Mesenteric fat pad (tissue), 1 donor: ENCODE measurements around the gene SPANXN5. TPM values are rescaled to one million over a fixed set of nuclear protein-coding genes. Genes with fewer than 3 reads are reported as not detected.
A peak's percentile ranks its signal among the peaks of the same experiment; 100 is the strongest.
"Not testable (repeated sequence)": the region's sequence is repeated elsewhere in the genome, so short reads cannot be mapped to it uniquely, and the experiment has no call there.

Experiments used
- DNase-seq: peaks from one replicate; pipeline ENCODE4 v3.0.0-alpha.2; 2020; ENCODE audit warnings: low spot score
- long read RNA-seq: library from polyadenylated mRNA; unstranded; transcript quantifications from one replicate; pipeline ENCODE4 v2.0.0, GENCODE V29; 2020
- total RNA-seq: library from RNA; stranded (reverse); fragmentation: NEBNext Ultra II Directional; extraction: Animal tissue kit (Norgen Biotek cat#: 25700); gene quantifications from one replicate; pipeline ENCODE4 v1.2.1, GENCODE V29; 2021
- donor health status: DM: yes; HTN: yes; CAD: no.

Gene SPANXN5, protein sequence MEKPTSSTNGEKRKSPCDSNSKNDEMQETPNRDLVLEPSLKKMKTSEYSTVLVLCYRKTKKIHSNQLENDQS
- total RNA-seq, result not detected
- long read RNA-seq, result 0 reads

DNA sequence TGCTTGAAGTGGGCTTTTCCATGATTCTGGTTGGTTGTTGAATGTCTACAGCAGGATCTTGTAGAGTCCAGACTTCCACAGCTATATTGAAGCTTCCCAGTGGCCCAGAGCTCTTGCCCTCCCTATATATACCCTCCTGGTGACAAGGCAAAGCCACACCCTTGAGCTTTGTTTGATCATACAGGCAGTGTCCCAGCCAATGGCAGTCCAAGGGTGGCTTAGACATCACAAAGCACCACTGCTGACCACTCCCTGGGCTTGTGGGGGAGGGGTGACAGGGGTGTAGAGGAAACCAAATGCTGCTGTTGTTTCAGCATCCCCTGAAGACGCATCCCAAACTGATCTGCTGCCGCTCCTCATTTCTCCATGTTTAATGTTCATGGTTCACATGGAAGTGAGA is at the start of gene SPANXN5:
TSS of gene SPANXN5 (minus strand) at position 101 of the 400 bp plus-strand sequence. CDS start at position 22, 79 bp downstream.
- not testable (repeated sequence) for DNase-seq

DNA sequence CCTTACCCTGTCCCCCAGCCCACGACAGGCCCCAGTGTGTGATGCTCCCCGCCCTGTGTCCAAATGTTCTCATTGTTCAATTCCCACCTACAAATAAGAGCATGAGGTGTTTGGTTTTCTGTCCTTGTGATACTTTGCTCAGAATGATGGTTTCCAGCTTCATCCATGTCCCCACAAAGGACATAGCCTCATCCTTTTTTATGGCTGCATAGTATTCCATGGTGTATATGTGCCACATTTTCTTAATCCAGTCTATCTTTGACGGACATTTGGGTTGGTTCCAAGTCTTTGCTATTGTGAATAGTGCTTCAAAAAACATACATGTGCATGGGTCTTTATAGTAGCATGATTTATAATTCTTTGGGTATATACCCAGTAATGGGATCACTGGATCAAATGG is 46.4 kb upstream of the SPANXN5 start:
- not testable (repeated sequence) for DNase-seq

DNA sequence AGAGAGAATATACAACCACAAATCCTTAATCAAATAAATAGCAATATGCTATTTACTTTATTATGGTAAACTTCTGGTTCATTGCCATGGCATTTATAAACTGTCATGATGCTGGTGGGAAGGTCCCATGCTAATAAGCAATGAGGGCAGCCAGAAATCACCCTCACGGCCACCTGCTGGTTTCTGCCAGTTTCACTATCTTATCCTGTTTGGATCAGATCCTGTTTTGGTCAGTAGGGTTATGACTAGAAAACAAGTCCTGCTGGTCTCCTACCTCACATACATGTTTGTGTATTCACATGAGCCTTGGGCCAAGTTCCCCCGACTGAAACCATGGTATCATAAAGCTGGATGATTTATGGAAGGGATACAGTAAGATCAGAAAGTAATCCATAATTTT is 41.9 kb upstream of the SPANXN5 start:
- no peak for DNase-seq

DNA sequence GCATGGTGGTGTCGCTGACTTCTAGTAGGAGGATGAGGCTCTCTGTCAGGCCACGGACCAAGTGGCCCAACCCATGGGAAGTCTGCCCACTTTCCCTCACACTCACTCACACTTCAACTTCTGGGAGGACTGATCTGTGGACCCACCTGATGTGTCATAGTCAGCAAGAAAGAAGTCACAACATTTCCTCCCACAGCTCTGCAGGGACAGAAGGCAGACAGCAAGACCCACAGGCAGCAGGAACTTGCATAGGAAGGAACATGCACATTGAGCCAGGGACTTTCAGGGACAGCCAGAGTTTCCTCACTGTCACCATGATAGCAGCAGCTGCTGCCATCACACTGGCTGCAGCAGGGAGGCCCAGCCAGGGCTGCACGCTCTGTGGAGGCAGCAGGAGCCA is 33.3 kb upstream of the SPANXN5 start:
- no peak for DNase-seq

DNA sequence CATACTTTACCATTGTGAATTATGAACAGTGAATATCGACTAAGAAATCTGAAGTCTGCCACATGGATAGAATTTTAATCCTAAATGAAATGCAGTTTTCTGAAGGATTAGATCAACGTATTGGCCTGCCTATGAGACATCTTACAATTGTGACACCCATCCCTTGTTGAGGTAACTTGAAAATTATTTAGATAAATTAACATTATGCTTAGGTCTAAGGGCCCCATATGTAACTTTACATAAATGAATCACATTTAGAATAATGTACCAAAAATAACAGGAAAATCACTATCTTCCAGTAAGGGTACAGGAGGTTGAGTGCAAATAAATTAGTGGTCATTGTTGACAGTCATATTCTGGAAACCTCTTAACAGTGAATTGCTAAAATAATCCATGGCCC is 27.4 kb upstream of the SPANXN5 start:
- no peak for DNase-seq

DNA sequence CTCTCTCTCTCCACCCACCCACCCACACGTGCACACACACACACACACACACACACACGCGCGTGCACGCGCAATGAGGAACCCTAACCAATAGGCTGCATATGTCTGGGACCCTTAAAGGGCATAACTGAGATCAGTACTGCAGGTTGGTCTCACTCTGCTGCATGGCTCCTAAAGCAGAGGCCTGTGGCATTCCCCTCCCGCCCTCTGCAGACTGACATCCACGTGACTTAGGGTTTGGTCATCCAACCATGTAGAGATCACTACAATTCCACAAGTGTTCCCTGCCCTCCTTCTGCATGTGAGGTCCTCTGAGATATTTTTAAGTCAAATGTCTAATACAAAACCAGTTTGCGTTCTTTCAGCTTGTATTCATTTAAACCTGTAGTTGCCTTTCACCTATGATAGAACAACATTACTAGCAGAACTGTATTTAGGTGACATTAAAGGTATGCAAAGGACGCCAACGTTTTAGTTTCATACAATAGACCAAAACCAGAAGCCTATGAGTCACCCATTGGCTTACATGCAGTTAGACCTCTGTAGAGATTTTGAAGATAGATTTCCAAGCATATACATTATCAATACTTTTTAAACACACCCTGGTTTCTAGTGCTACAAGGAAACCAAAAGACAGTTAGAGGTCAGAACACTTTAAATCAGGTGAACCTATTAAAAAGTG is 24.0 kb upstream of the SPANXN5 start:
- no peak for DNase-seq

DNA sequence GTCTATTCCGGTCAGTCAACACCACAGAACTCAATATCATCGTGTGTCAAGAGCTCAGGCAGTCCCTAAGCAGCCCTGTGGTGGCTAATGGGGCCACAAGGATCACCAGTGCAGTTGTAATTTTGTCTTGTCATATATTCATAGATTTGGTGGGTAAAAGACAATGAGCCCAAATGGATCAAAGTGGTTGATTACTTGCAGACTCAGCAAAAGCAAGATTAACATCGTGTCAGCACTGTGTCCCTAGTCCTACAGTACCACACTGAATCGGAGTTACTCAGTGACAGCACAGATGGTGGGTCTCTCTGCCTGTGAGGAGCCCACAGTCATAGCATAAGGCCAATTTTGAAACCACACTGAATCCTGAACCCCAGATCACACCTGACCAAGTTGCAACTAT is 22.6 kb upstream of the SPANXN5 start:
- no peak for DNase-seq

DNA sequence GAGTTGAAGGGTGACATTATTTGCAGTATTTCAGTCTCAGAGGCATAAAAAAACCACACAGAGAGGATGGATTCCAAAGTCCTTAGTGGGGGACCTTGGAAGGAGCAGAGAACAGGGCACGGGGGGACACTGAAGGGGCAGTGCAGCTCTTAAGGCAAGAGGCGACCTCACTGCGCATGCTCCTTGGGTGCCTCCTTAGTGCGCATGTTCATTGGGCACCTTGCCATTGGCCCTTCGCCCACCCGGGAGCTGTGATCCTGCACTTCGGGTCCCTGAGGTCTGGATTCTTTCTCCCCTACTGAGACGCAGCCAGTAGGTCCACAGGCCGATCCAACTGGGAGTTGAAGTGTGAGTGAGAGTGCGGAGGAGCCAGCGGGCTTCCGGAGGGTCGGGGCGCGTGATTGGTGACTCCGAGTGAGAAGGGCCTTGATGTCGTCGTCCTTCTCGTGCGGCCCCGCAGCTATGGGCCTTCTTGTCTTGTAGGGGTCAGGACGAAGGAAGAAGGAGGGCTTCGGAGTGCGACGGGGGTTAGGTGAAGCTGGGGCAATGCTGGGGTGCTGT is 13.9 kb upstream of the SPANXN5 start, which contains the start of gene XAGE5:
TSS of gene XAGE5 (plus strand) at position 223 of the 561 bp plus-strand sequence. CDS start 1,280 bp downstream, outside the sequence.
- DNase-seq, result no peak

DNA sequence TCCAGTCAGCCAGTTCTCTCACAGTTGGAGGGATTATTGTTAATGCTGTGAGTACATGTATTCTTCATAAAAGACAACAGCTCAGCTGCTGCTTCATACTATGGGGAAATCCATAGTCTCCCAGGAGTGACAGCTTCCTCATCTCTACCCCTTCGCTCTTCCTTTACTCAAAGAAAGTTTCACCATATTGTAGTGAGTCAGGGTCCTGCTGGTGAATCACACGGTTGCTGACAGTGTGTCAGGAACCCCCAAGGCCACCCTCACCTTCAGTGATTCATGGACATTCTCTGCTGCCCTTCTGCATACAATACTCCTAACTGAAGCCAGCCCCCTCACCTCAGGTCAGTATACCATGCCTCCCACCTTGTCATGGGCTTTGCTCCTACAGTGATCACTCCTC is 7.6 kb upstream of the SPANXN5 start:
- DNase-seq, result not testable (repeated sequence)

DNA sequence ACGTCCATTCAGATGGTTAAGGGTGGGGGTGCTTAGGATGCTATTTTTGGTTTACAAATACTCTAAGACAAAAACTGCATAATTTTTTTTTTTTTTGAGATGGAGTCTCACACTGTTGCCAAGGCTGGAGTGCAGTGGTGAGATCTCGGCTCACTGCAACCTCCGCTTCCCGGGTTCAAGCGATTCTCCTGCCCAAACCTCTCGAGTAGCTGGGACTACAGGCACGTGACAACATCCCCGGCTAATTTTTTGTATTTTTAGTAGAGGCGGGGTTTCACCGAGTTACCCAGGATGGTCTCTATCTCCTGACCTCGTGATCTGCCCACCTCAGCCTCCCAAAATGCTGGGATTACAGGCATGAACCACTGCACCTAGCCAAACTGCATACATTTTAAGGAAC is 23.7 kb downstream of the SPANXN5 start:
- peak; percentile 59 for DNase-seq

DNA sequence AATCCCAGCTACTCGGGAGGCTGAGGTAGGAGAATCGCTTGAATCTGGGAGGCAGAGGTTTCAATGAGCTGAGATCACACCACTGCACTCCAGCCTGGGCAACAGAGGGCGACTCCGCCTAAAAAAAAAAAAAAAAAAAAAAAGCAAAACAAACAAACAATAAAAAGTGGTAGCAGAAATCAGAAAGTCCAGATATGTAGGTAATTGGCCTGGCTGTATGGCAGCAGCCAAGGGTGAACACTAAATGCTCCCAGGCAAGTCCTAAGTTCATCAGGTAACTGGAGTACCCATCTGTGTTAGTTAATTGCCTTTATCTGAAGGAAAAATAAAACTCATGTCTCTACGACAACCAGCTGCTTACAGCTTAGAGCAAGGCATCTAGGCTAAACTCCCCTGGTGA is 31.2 kb downstream of the SPANXN5 start:
- DNase-seq, result not testable (repeated sequence)

DNA sequence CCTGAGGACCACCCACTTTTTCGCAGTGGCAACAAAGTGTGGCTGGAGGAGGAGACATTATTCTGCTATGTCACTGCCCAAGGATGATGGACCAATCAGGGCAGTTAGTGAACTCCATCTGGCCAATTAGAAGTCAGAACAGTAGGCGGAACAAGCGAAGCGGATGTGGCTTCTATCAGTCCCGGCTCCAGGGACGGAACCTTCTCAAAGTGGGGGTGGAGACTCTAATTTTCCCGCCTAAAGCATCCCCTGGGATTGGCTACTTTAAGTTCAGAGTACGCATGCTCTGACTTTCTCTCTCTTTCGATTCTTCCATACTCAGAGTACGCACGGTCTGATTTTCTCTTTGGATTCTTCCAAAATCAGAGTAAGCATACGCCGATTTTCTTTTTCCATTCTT is 46.3 kb downstream of the SPANXN5 start, which contains the start of gene SSX2B:
TSS of gene SSX2B (plus strand) at position 301 of the 400 bp plus-strand sequence. CDS start 1,429 bp downstream, outside the sequence.
- not testable (repeated sequence) for DNase-seq

Other genes starting within 250 kb of the SPANXN5 start
- gene SSX7, start 142.5 kb downstream of the SPANXN5 start, total RNA-seq, result not detected
- gene SSX2, start 90.2 kb downstream of the SPANXN5 start, total RNA-seq, result not detected
- not detected for gene SSX2B, start 46.2 kb downstream of the SPANXN5 start, total RNA-seq
- gene XAGE5, start 13.9 kb upstream of the SPANXN5 start, total RNA-seq, result not detected
- not detected for gene XAGE3, start 70.7 kb upstream of the SPANXN5 start, total RNA-seq
- gene FAM156B, start 99.9 kb upstream of the SPANXN5 start, total RNA-seq, result 28.5 TPM
- 31.8 TPM for gene FAM156A, start 161.1 kb upstream of the SPANXN5 start, total RNA-seq